Forelimb muscle (tissue), 1 donor: Measurements from ENCODE around the gene CYFIP2. TPM values are rescaled to one million over a fixed set of nuclear protein-coding genes. Genes with fewer than 3 reads are reported as not detected.
A peak's percentile ranks its signal among the peaks of the same experiment; 100 is the strongest.

Experiments
- DNase-seq: peaks from one replicate; pipeline ENCODE4 v3.0.0-alpha.2; 2013; ENCODE audit warnings: low read depth
- polyA plus RNA-seq: library from polyadenylated mRNA; unstranded; fragments of 120-200 nt; gene quantifications from one replicate; pipeline ENCODE4 v1.2.1, GENCODE V29; 2013; ENCODE audit not compliant: insufficient read length

Gene CYFIP2
- polyA plus RNA-seq, 1 donor, result 5.2 TPM

DNA sequence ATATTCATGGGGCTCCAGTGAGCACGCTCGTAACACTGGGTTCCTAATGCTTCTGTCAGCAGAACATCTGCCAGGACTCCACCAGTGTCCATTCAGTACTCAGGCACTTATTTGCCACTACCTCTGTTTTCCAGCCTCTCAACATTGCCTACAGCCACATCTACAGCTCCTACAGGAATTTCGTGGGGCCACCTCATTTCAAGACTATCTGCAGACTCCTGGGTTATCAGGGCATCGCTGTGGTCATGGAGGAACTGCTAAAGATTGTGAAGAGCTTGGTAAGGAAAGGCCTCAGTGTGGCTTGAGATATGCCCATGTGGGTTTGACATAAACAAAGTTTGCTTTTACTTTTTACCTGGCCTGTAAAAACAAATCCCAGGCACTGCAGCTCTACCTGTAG lies 92.9 kb downstream of the CYFIP2 start:
- no peak for DNase-seq

DNA sequence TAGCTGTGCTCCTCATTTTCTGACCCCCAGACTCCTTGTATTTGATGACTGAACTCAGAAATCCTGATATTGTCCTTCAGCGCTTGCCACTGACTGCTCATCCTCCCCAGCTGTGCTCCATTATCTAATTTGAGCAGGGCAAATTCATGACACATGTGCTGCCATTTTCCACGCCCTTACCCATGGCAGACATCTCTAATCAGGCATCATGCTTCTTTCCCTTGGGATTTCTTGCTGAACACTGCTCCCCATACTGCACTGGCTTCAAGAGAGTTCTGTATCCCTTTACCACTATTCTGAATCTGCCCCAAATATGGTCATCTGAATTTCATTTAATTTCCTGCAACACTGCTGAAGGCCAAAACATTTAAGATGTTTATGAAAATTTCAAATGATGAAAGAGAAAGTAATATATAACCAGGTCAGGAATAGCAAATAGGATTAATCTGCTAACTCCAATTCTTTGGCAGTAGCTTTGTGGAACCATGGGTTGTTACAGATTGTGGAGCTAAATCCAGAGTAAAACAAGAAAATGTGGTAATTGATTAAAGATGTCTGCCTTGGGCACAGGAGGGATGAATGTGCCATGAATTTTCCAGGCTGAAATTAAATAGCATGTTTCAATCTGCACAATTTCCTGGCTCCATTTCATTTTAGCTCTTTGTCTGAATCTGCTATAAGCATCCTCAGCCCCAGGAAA lies 93.6 kb downstream of the CYFIP2 start:
- no peak for DNase-seq

DNA sequence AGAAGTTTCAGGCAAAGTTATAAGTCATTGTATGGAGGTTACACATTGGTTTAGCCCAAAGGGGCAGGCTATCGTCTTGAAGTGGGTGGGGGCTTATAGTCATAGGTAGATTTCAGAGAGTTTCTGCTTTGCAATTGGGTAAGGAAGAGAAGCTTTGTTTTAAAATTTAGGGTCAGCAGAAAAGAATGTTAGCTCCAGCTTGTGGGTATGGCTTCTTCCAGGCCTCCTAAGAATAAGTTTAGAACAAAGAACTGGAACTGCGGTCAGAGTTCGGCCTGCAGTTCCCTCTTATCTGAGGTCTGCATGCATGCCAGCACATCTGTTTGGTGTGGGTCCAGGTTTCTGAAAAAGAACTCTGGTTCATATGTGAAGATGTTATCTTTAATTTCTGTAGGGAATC lies 96.1 kb downstream of the CYFIP2 start:
- no peak for DNase-seq

DNA sequence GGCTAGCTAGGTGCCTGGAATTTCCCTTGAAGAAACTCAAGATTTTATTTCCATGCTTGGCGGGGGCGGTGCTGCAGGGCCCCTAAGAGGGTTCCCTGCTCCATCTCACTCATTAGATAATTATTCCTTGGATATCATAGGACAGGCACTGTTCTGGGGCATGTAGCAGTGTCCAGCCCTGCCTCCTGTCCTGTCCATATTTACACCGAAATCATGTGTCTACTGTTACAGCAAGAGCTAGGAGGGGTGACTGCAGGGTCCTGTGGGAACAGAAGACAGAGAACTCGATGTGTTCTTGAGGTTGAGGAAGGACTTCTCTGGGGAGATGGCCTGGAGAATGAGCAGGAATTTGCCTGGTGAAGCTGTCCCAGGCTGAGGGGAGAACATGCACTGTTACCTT lies 96.6 kb downstream of the CYFIP2 start:
- DNase-seq, result no peak

DNA sequence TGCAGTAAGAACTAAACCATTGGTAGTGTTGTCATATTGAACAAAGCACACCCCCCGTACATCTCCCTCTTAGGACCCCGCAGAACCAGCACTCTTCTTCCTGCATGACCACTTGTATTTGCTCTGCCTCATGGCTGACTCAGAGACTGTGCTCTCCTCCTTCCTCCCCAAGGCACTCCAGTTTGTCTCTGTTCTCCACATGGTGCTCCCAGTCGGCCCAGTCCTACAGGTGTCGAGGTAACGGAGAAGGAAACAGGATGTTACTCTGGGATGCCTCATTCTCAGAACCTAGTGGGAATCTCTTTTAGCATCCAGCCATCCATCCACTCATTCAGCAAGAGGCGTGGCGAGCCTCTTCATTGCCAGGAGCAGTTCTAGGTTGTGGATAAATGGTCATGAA lies 97.1 kb downstream of the CYFIP2 start:
- no peak for DNase-seq

DNA sequence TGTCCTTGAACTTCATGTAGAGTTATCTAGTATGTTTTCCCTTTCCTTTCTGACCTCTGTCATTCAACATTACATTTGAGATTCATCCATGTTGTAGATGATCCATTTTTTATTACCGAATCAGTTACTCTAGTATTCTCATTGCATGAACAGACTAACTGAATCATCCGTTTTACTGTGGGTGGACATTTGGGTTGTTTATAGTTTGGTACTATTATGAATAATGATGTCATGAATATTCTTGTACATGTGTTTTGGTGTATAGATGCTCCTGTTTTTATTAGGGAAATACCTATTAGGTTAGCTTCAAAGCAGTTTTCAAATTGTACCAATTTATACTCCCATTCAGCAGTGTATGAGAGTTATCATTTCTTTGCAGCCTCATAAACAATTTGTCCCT lies 99.8 kb downstream of the CYFIP2 start:
- no peak for DNase-seq

DNA sequence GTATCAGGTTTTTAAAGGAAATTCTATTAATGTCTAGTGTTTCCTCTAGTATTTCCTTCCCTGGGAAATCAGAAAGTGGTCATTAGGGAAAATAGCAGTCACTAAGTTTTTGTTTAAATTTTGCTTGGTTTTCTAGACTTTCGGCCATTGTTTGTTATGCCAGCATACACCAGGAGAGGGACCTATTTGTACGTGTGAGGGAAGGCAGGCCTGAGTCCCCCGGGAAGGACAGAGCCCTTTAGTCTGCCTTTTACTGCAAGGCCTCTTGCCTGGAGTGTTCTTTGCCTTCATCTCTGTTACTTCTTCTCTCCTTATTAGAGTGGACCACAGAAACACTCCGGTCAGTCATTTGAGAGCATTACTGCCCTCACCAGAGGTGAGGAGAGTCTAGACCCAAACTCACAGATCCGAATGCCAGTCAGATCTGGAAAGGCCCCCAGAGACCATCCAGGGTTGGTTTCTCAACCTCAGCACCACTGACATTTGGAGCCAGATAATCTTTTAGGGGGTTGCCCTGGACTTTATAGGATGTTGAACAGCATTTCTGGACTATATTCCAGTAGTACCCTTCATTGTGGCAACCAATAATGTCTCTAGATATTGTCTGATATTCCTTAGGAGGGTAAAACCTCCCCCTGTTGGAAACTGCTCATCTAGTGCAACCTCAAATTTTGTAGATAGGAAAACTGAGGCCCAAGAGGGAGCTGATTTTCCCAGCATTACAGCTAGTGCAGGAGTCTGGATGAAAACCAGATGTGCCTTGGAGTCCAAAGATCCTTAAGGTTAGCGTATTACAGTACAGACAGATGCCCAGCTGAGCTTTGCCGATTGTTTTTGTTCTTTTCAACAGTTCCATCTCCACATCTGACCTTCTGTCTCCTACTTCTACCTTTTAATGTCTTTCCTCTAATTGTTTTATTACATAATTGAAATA lies 101.1 kb downstream of the CYFIP2 start:
- DNase-seq, result no peak

DNA sequence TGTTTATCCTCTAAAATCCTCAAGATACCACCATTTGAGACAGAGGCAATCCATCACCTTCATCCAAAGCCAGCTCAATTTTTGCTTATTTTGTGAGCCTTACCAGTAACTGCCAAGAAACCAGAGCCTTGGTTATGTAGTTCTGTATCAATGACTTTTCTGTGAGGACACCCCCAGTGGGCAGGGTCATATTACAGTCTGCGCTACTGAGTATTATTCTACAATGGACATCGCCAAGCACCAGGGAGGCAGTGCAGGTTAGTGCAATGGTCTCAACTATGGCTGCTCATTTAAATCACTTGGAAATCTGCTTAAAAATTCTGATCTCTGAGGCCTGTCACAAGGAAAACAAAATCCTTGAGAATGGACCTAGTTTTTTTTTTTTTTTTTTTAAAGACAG lies 103.6 kb downstream of the CYFIP2 start:
- DNase-seq, result no peak

DNA sequence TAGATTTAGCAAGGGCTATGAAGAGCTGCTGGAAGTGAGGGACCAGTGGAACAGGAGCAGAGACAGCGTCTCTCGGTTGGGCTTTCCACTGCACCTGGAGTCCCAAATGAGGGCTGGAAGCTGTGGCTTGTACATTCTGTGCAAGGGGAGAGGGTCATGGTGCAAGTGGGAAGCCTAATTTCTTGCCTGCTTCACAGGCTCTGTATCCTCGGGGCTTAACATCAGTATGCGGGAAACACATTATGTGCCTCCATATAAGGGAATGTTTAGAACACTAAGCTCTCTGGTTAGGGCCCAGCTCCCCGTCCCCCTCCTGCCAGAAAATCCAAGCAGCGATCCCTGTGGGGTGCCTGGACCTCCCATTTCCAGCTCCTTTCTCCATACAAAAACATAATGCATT lies 105.0 kb downstream of the CYFIP2 start:
- no peak for DNase-seq

DNA sequence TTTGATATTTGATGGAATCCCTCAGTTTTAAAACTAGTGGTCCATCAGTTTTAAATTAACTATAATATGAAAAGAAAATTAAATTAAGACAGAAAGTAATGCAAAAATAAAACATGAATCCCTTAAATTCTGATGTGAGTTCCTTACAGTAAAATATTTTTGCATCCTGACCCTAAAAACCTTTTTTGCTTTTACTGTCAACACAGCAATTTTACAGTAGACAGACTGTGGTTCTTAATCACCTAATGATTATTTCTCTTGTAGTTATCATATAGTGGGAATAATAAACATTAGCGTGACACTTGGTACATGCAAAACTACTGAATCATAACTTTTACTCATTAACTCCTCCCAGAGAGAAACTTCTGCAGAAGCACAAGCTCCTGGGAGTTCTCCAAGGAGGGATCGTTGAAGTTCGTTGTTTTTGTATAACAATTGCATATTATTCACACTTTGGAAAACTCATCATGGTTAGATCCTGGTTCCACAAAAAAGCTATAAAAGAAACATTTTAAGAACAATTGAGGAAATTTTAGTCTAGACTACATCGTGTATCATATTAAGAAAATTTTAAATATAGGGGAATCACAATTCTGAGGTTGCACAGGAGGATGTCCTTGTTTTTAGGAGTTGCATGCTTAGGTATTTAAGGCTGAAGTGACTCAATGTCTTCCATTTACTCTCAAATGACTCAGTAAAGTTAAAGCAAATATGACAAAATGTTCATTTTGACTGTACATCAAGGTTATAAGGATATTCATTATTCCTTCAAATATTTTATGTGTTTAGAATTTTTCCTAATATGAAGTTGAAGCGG lies 105.9 kb downstream of the CYFIP2 start:
- DNase-seq, result no peak

DNA sequence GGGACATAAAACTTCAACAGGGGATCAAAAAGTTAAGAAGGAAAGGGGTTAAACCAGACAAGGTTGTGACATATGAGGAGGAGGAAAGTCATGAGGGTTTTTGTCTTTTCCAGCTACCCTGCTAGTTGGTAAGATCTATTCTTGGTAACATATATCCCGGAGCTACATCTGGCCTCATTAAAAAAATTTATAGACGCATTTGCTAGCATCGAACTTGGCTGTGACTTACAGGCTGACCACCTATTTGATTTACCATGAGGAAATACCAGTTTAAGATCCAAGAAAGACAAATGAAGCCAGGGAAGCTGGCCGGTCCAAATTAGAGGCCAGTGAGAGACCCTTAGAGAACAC lies 106.5 kb downstream of the CYFIP2 start:
- no peak for DNase-seq

DNA sequence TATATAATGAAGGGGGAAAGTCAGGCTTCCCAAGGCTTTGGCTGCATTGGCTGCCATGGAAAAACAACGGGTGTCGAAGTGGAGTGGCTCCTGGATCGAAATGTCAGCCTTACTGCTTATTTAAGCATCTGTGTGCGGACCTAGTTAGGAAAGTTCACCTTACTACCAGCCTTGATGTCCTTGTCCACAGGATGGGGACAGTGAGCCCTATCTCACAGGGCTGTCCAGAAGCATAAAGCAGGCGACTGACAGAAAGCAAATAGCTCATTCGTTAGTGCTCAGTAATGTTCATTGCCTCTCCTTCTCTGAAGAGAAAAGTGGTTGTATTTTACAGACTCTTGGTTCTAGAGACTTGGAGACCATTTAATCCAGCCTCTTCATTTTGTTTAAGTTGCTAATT lies 112.6 kb downstream of the CYFIP2 start:
- no peak for DNase-seq

DNA sequence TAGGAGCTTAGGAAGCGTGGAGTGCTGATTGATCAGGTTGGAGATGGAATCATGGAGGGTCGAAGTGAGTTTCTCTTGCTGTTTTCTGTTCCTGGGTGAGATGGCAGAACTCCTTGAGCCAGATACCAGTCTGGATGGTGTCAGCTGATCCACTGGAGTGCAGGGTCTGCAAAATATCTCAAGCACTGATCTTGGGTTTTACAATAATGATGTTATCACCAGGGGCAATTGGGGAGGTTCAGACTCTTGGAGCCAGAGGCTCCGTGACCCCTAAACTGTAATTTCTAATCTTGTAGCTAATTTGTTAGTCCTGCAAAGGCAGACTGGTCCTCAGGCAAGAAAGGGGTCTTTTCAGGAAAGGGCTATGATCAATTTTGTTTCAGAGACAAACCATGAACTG lies 114.1 kb downstream of the CYFIP2 start:
- DNase-seq, result no peak

DNA sequence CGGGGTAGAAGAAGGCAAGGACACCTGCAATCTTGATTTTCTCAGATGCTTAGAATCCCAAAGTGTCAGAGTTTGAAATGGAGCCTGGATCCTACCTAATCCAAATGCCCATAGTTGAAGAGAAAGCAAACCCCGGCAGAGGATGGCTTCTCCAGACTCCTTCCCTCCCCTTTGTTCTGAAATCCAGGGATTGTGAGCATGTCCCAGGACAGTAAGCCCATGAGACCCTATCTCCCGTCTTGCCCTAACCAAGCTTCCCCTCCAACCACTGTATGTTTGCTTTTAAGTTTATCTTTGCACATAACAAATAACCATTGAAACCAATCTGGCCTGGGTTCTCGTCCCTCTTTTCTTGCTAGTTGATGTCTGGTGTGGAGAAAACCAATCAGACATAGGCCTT lies 115.8 kb downstream of the CYFIP2 start:
- no peak for DNase-seq

DNA sequence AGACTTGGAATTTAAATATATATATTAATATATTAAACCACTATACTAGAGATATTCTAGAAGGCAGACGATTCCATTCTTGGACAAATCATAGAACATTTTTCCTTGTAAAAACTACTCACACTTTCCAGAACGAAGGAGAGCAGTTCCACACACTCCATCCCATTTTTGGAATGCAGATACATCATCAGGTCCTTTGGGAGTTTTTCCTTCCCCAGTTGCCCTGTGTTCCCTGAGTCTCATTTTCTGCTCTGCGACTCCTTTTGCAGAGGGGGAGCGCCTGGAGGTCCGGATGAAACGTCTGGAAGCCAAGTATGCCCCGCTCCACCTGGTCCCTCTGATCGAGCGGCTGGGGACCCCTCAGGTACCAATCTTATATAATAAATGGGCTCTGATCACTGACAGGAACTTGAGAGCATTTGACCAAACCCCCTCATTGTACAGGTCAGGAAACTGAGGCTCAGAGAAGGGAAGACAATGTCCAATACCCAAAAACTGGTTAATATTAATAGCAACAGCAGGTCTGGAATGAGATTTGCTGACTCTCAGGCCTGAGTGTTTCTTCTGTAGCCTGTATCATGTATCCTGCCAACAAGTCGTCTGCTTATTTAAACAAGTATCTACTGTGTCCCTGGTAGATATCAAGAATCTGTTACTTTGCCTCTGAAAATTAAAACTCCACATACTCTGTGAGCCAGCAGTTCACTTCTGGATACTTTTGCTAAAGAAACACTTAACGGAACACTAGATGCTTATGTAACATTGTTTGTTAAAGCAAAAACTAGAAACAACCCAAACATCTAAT lies 117.3 kb downstream of the CYFIP2 start:
- no peak for DNase-seq

DNA sequence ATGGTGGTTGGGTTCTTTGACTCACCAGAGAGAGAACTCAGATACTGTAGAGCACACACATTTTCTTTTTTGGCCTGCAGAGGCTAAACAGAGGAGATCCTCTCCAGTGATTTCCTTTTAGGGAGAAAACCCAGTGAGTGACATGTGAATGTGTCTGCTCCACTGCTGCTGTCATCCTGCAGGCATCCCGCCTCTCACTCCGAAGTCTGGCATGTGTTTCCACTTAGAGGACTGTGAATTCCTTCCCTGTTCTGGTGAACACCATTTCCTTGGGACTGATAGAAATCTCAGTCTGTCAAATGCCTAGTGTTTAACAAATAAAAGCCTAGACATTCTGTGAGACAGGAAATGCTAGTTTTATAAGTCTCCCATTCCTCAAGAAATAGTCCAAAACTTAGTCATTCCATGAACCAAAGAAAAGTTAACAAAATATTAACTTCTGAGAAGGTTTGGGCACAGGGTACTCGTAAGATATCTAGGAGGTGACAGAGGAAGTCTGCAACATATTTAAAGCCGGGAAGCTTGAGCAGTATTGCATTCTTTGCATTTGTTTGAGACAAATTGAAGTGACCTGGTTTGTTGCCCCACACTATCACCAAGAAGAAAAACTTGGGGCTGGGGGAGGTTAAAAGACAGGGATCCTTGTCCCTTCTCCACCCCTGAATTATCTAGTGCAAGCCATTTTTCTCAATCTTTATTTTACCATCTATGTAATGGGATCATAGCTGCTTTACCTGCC lies 119.2 kb downstream of the CYFIP2 start:
- peak; percentile 72 for DNase-seq

DNA sequence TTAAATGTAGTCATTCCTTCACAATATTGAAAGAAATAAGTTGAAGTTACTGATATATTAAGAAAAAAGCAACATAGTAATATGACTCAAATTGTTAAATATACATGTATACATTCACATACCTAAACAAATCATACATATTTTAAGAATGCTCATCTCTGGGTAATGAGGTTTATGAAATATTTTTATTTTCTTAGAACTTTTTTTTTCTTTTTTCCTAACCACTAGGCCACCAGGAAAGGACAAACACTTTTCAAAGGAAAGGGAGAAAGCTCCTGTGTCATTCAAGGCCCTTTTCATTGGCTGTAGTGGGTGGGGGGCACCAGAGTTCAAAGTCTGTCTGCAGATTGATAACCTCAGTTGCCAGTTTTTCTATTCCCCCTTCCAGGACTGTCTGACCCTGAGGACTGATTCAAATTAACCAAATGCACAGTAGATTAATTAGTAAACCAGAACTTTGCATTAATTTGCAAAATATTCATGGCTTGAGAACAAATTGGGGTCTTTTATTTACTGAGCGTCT lies 121.2 kb downstream of the CYFIP2 start:
- no peak for DNase-seq

DNA sequence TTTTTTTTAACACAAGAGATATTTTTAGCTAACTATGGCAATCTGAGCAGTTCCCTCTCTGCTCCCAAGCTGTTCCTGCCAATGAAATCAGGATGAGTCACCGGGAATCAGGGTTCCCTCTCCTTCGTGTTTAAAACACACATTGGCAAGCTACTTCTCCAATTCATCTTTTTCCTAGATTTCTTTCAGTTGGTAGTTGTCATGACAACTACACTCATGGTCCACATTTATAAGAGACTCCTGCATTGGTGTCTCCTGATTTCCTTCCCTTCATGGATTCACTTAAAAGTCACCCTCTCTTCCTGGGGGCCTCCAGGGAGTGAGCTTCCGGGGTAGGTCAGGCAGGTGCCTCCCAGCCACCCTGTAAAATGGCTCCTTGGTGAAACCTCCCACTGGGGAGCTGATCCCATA lies 121.8 kb downstream of the CYFIP2 start:
- peak; percentile 55 for DNase-seq

DNA sequence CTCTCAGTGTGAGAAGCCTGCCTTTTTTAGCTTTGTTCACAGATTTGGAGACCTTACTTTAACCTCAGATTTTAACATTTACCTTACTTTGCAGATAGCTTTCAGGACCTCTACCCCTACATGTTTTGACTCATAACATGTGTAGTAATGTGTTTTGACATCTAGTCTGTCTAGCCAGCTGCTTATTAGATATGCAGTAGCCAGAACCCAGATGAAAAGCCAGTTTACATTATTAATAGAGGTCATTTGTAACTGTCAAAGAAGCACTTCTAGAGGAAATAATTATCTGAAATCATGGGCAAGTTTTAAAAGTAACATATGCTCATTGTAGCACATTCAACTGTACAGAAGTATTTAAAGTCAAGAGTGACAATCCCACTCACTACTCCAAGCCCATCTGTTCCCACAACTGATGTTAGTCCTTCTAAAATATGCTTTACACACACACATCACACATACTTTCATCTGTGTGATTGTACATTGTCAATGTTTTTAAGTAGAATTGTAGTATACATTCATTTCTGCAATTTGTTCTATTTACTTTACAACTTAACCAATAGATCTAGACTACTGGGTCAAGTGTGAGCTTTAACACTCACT lies 122.3 kb downstream of the CYFIP2 start:
- DNase-seq, result no peak

DNA sequence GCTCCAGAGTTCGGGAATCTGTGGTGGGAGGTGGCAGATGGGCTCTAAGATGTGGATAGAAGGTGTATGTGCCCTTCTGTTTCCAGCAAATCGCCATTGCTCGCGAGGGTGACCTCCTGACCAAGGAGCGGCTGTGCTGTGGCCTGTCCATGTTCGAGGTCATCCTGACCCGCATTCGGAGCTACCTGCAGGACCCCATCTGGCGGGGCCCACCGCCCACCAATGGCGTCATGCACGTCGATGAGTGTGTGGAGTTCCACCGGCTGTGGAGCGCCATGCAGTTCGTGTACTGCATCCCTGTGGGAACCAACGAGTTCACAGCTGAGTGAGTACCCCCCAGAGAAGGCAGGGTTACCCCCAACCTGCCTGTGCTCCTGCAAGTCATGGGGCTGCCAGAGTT lies 123.2 kb downstream of the CYFIP2 start:
- no peak for DNase-seq
